DMS79 (cell line): Measurements from ENCODE around the gene OSBPL5.

Source experiments
- DNase-seq: peaks from one replicate; lab custom pipeline; 2025; lab: John Stamatoyannopoulos, UW

Gene OSBPL5

GRCh38 chr11:3163241-3163981 is 1.7 kb downstream of the OSBPL5 start:
- DNase-seq = no peak

DNA sequence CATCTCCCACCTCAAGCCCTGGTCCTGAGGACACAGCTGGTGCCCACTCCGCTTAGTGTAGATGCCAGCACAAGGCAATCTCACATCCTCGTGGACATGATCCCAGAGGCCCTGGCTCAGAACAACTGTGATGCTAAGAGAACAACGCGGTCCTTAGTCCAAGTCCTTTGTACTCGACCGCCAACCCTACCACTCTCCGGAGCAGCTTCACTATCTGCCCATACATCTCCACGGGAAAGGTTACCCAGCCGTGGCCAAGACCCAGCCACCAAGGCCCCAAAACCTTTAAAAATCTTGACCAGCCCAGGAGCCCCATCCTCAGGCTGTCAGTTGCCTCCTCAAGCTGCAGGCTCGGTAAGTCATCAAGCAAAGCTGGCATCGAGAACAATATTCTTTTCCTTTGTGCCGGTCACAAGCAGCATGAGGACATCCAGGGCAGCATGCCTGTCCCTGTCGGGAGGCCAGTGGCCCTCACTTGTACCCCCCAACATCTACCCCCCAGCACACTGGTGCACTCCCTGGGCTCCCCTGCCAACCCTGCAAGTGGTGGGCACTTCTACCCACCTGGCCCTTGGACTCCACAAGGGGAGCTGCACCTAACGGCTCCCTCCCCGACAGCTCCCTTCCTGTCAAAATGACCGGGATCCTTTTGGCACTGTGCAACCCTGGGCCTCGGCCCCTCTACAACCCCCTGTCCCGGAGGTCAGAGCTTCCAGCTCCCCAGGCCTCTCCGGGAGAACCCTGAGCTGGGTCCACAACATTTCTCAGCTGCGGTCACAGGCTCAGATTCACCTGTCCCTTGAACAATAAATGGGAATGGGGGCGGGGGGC is 2.5 kb downstream of the OSBPL5 start:
- no peak for DNase-seq

DNA sequence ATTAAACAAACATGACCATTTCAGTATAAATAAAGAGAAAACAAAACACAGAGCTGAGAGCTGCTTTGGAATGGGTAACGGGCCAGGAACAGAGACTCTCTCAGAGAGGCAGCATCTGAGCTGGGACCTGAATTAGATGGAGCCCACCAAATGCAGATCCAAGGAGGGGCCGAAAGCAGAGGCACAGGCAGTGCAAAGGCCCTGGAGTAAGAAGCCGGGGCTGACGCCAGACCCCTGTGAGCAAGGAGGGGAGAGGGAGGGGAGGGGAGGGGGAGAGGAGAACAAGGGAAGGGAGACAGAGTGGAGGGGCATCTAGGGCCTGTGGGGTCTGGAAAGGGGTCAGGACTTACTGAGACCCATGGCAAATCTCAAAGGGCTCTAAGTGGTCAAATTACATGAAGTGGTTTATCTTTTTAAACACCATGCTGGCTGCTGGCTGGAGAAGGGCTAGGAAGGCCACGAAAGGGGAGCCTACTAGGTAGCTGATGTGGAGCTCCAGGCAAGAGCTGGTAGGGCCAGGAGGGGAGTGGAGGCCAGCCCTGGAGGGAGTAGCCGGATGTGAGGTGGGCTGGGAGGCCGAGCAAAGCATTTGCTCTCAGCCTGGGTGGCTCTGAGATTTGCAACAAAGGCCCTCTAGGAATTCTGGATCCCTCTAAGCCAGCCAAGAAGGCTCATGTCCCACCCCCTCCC is 3.2 kb downstream of the OSBPL5 start:
- DNase-seq = no peak

DNA sequence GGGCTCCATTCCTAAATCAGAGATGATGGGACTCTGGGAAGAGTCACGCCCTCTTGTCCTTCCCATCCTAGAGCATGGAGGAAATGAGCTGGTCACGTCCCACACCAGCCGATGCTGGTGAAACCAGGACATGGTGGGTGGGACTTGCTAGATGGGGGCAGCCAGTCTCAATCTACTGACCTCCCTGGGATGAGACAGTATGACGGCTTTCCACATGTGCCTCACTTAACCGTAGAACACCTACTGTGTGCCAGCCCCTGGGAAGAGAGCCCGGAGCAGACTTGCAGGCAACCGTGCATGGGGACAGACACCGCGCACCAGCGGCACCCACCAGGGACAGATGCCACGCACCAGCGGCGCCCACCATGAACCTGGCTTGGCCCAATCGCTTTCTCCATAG is 3.8 kb downstream of the OSBPL5 start:
- no peak for DNase-seq

GRCh38 chr11:3160252-3161031 is 4.7 kb downstream of the OSBPL5 start:
- DNase-seq = peak; percentile 22

- no peak for DNase-seq
These were observed 5.6 kb downstream of the OSBPL5 start for GRCh38 chr11:3159296-3160190.

GRCh38 chr11:3158821-3159220 is 6.3 kb downstream of the OSBPL5 start:
- no peak for DNase-seq

GRCh38 chr11:3158131-3158591 is 6.9 kb downstream of the OSBPL5 start:
- no peak for DNase-seq

- DNase-seq = no peak
These were observed 7.6 kb downstream of the OSBPL5 start for GRCh38 chr11:3157381-3158130.

- DNase-seq = no peak
These were observed 8.3 kb downstream of the OSBPL5 start for GRCh38 chr11:3156661-3157311.

DNA sequence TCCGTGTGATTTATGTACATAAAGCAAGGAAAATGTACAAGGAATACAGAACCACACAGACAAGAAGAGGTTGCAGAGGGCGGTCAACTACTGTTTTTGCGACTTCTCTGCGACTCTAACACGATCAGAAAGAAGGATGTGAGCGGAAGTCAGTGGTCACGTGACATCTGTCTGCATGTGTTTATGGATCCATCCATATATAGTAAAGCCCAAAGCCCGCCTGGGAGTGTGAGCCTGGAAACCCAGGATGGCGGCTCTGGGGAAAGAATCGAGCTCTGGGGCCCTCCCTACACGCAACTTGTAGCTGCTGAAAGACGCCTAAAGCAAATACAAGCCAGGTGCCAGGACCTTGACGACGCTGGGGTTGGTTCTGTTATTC is 8.8 kb downstream of the OSBPL5 start:
- DNase-seq = no peak

DNA sequence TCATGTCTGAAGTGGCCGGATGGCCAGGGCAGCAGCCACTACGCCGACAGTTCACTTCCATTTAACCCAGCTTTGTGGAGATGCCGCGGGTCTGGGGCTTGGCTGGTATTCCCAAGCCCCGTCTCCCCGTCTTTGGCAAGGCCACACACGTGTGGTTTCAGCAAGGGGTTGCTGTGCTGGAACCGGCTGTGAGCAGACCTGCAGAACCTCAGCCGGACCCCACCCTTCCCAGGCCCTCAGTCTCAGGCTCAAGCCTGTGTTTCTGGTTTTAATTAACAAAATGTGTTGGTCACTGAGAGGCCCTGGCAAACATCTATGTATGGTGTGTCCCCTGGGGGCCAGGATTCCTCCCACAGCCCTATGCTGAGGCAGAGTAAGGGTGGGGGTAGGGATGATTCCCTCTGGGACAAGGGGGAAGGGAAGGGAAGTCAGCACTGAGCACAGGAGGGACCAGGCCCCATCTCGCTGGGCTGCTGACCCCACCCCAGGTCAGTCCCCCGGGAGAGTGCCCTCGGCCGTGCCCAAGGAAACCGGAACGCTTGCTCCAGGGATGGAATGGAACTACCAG is 9.3 kb downstream of the OSBPL5 start:
- DNase-seq = no peak

DNA sequence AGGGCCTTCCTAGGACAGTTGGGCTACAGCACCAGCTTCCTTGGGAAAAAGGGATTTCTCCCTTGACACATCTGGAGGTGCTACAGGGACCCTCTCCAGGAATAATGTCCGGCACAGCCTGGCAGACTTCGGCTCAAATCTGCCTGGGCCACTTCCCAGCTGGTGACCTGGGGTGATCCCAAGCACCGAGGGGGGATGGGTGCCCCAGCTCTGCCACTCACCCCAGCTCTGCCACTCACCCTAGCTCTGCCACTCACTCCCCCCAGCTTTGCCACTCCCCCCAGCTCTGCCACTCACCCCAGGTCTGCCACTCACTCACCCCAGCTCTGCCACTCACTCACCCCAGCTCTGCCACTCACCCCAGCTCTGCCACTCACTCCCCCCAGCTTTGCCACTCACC is 9.9 kb downstream of the OSBPL5 start:
- no peak for DNase-seq

- DNase-seq = no peak
These were observed 11.0 kb downstream of the OSBPL5 start for GRCh38 chr11:3154001-3154599.

- DNase-seq = no peak
These were observed 11.7 kb downstream of the OSBPL5 start for GRCh38 chr11:3153291-3153861.

- no peak for DNase-seq
These were observed 12.5 kb downstream of the OSBPL5 start for GRCh38 chr11:3152471-3153110.

DNA sequence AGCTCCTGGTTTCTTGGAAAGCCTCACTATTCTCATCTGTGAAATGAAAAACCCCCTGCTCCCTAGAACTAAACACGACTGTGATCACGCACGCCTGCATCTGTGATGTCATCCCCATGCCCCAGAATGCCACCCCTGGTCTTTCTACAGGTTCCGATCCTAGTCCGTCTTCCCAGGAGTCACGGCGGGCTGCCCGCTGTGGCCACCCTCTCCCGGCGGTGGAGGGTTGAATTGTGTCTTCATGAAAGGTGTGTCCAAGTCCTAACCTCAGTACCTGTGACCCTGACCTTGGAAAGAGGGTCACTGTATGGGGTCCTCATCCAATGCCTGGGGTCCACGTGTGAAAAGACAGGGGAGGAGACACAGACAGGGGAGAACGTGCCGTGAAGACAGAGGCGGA is 14.4 kb downstream of the OSBPL5 start:
- no peak for DNase-seq

- no peak for DNase-seq
These were observed 15.3 kb downstream of the OSBPL5 start for GRCh38 chr11:3149852-3150188.
